Astrocyte of the spinal cord (primary cell): Measurements from ENCODE around the gene FRMD4A.
A peak's percentile ranks its signal among the peaks of the same experiment; 100 is the strongest.

Experiments
- DNase-seq: peaks from one replicate; pipeline ENCODE4 v3.0.0; 2011; ENCODE audit warnings: low read depth, low spot score
- H3K4me3 ChIP-seq: 2 replicates; pipeline ENCODE4 v1.5.1; 2011; ENCODE audit warnings: low read depth, mild to moderate bottlenecking, low read length, moderate library complexity
- in situ Hi-C: cut with HindIII; loops from 2 replicates; pipeline ENCODE4 v1.10.0; 2017; ENCODE audit warnings: low sequenced_read_pairs
- TF ChIP-seq, protein P1 (sequence below): IDR thresholded peaks from 2 replicates; pipeline ENCODE4 v1.5.1; 2012; ENCODE audit warnings: low read depth, mild to moderate bottlenecking, low read length, inconsistent platforms

The FRMD4A gene

DNA sequence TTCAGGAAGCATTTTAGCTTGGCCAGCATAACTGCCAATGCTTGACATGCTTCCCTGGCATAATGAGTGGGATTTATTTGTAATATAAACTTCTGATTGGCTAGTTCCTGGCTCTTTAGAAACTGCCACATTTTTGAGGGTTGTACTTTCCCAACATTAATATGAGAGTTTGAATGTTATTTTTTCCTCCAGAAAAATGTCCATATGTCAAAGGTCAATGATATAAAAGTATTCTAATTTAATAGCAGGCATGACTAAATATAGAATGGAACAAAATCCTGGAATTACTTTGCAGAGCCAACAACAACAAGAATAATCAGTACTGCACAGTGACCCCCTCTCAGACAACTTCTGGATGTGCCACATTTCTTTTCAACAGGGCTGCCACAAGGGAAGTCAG is 391.3 kb downstream of the FRMD4A start:
- no peak overlapping the region for H3K4me3 ChIP-seq
- DNase-seq, result peak; percentile 49
- in situ Hi-C loops, result no loop called here
- TF ChIP-seq, protein P1, sequence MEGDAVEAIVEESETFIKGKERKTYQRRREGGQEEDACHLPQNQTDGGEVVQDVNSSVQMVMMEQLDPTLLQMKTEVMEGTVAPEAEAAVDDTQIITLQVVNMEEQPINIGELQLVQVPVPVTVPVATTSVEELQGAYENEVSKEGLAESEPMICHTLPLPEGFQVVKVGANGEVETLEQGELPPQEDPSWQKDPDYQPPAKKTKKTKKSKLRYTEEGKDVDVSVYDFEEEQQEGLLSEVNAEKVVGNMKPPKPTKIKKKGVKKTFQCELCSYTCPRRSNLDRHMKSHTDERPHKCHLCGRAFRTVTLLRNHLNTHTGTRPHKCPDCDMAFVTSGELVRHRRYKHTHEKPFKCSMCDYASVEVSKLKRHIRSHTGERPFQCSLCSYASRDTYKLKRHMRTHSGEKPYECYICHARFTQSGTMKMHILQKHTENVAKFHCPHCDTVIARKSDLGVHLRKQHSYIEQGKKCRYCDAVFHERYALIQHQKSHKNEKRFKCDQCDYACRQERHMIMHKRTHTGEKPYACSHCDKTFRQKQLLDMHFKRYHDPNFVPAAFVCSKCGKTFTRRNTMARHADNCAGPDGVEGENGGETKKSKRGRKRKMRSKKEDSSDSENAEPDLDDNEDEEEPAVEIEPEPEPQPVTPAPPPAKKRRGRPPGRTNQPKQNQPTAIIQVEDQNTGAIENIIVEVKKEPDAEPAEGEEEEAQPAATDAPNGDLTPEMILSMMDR, result no peak

DNA sequence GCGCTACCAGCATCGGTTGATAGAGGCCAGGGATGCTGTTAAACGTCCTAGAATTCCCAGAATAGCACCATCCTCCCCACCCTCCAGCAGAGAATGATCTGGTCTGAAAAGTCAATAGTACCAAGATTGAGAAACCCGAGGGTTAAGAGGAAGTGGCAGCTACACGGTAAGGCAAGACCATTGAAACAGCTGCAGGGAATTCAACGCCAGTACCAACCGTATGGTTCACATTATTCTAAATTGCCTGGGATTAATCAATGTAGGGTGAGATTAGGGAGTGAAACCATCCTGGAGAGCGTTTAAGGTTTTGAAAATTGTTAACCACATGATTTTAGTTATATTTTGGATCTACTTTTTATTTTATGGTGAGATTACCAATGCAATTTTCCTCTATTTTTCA is 391.8 kb downstream of the FRMD4A start:
- H3K4me3 ChIP-seq, result no peak overlapping the region
- in situ Hi-C loops, result no loop called here
- TF ChIP-seq, protein P1, result no peak
- no peak for DNase-seq

DNA sequence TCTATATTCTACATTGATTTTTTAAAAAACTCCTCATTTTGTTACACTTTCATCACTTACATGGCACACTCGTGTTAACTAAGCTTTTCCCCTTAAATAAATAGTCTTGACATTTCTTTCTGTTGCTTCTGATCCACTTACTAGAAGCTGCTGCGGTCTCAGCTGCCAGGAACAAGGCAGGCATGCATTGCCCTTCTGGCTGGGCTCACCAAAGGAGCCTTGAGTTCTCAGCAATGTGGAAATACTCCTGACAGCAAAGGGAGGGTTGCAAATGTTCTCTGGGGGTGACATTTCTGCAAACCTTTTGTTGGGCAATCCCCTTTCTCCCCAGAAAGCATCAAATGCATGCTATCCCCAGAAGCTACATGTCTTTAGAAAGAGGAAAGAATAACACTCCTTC is 393.9 kb downstream of the FRMD4A start:
- DNase-seq, result no peak
- in situ Hi-C loops, result no loop called here
- TF ChIP-seq, protein P1, result no peak
- H3K4me3 ChIP-seq, result no peak overlapping the region

DNA sequence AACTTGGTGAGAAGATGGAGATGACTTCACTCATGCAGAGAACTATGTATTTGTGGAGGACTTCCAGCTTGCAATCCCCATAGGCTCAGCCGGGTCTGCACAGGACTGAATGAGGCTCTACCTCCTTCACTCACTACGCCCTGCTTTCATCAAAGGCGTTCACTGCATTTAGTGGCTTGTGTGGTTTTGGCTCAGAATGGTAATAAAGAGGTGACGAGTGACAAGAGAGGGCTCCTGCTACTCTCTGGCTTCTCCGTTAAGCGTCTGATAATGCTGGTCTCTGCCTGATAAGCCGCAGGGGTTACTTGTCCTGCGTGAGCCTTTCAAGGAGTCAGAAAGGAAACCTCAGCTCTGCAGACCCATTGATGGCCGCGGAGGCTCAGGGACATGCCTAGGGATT is 400.6 kb downstream of the FRMD4A start:
- TF ChIP-seq, protein P1, result no peak
- in situ Hi-C loops, result no loop called here
- H3K4me3 ChIP-seq, result no peak overlapping the region
- no peak for DNase-seq

DNA sequence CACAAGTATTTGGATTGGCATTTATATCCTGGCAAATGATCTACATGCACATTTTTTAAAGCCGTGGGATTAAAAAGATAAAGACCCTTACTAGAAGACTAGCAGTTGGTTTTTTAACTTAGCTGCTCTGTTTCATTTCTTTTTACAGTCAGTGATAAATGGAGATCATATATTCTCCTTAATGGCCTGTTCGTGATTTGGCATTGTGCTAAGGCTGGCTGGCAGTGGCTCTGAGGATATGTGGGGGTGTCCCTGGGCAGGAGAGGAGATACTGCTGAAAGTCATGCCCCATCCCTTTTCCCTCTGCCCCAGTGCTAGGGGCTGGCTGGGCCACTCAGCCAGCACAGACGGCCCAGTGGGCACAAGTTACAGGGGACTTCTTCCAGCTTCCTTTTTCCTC is 402.3 kb downstream of the FRMD4A start:
- TF ChIP-seq, protein P1, result no peak

DNA sequence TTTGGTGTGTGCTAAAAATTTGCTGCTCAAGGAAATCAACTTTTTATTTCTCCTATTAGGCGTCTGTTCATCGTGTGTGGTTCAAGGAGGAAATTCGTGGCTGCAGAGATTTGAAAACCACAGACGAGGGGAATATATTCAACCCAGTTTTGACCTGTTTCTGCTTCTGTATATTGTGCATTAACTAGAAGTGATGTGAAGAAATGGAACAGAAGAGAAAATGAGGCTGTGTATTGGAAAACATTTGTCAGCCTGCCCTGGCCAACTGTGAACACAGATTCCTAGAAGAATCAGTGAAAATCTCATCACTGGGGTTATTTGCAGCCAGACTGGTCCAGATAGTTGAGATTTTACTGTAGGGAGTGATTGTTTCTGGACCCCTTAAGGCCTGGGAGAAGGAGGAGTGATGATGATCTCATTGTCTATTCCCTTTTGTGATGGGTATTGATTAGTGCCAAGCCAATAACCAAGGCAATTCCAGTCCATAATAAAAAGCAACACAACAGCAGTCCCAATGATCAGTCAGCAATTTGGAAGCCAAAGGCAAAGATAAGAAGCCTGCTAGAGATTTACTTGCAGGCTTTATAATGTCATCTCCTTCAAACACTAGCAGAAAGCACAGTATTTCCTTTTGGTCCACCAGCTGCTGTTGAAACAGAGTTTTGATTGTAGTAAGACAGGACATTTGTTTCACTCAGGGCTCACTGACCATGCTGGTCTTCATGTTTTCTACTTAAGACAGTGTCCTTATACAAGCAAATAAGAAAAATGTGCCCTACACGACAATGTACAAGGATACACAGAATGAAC is 404.5 kb downstream of the FRMD4A start:
- TF ChIP-seq, protein P1, result no peak
- no peak for DNase-seq
- in situ Hi-C loops, result no loop called here
- H3K4me3 ChIP-seq, result no peak overlapping the region

More for the DNA sequence above, 402.3 kb downstream of the FRMD4A start:
- no peak overlapping the region for H3K4me3 ChIP-seq
- in situ Hi-C loops, result no loop called here
- DNase-seq, result no peak
